ENCODE results near the gene RIPK4.

The RIPK4 gene

GRCh38 chr21:41769111-41769510, 2.3 kb upstream of the RIPK4 start:
- no peak overlapping the region for H2AK5ac ChIP-seq (ENCODE audit: low read depth, low read length)
- H3K4ac ChIP-seq (ENCODE audit: low read length): no peak overlapping the region
- H4K91ac ChIP-seq (ENCODE audit: low read depth, low read length, poor library complexity): no peak overlapping the region
- no peak overlapping the region for H2BK5ac ChIP-seq (ENCODE audit: low read length)
- no peak overlapping the region for H2BK12ac ChIP-seq (ENCODE audit: low read length)
- H3K14ac ChIP-seq (ENCODE audit: low read length): no peak overlapping the region
- H4K8ac ChIP-seq (ENCODE audit: low read depth, low read length): no peak overlapping the region
- H3K27me3 ChIP-seq (ENCODE audit: control insufficient read depth in 3 of 3, insufficient read depth in 3 of 3, low read depth in 1 of 3, low read length in 3 of 3): peaks cover 22 to 93% (median 68%) of the 10 kb centered on the region in 3 experiments
- DNase-seq (ENCODE audit: low spot score): no peak
- H3K23ac ChIP-seq (ENCODE audit: low read depth, low read length, poor library complexity): no peak overlapping the region
- H2AFZ ChIP-seq (ENCODE audit: low read length): no peak overlapping the region
- H3K79me1 ChIP-seq (ENCODE audit: low read depth, low read length): no peaks in the 10 kb centered on the region
- peaks cover 5 to 20% of the 10 kb centered on the region in 2 donors for H3K4me1 ChIP-seq (ENCODE audit: control insufficient read depth in 2 of 2, insufficient read depth in 1 of 2, low read depth in 1 of 2, low read length in 2 of 2)
- H3K4me2 ChIP-seq (ENCODE audit: insufficient read depth, low read length, poor library complexity, severe bottlenecking): no peak overlapping the region
- H3K36me3 ChIP-seq (replicated peaks in 1 of 2; ENCODE audit: control insufficient read depth in 2 of 2, insufficient read depth in 2 of 2, low read length in 2 of 2): no peaks in the 10 kb centered on the region
- H3K9ac ChIP-seq (ENCODE audit: low read depth, low read length, poor library complexity): no peak overlapping the region
- no peak overlapping the region for H3K4me3 ChIP-seq (ENCODE audit: low read length in 2 of 2)
- H2BK15ac ChIP-seq (ENCODE audit: low read length): no peak overlapping the region
- H3K9me3 ChIP-seq (replicated peaks in 1 of 2; ENCODE audit: control insufficient read depth in 2 of 2, insufficient read depth in 1 of 2, low read depth in 1 of 2, low read length in 2 of 2): peaks cover 0 to 3% of the 10 kb centered on the region in 2 donors
- no CpG with 5 or more reads among the region's 10 CpGs for WGBS, 2 donors (ENCODE audit: extremely low coverage in 2 of 2, insufficient read length in 2 of 2, insufficient replicate concordance in 1 of 2)
- H3K27ac ChIP-seq (replicated peaks; ENCODE audit: low read length): no peak overlapping the region
- H3K18ac ChIP-seq (ENCODE audit: low read length): no peak overlapping the region
- H2BK120ac ChIP-seq (ENCODE audit: low read depth, low read length): no peak overlapping the region

- H3K27ac ChIP-seq (replicated peaks; ENCODE audit: low read length): no peak overlapping the region
- H3K23ac ChIP-seq (ENCODE audit: low read depth, low read length, poor library complexity): no peak overlapping the region
- no peak overlapping the region for H3K4me3 ChIP-seq (ENCODE audit: low read length in 2 of 2)
Observed at GRCh38 chr21:41768437-41769042, 1.7 kb upstream of the RIPK4 start.

DNA sequence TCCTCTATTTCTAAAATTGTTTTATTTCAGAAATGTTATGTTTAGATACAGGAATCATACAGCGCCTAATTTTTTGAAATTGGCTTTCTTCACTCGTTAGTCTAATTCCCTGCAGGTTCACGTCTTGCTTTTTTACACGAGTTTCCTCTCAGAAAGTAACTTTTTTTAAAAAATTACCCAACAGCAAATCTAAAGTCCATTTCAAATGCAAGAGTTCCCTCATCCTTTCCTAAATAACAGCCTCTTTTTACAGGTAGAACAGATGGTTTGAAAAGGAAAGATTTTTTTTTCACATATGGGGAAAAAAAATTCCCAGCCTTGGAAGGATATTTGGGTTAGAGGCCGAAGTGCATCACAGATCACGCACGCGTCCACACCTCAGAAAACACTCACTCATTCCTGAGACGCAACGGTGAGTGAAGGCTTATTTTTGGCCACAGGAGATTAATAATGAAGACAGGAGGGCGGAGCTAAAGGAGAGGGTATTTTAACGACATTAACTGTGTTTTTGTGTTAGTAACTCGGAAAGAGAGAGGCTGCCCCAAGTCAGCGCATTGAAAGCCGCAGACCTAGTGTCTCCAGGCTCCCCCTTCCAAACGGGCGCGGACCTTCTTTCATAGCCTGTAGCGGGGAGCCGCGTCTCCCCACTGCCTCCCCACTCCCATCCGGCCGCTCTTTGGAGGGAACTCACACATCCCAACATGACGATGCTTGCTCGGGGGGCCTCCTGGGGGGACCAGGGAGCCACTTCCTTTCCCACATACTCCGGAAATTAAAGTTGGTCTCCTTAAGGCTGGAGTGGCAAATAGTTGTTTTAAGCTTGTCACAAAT, 969 bp upstream of the RIPK4 start:
- Histone ChIP-seq H3K14ac (ENCODE audit: low read length) (no peak overlapping the region), H3K79me1 (ENCODE audit: low read depth, low read length) (no peaks in the 10 kb centered on the region), H2BK15ac (ENCODE audit: low read length) (no peak overlapping the region), H2BK5ac (ENCODE audit: low read length) (no peak overlapping the region), H3K4me3 (ENCODE audit: low read length in 2 of 2) (no peak overlapping the region), H2AFZ (ENCODE audit: low read length) (no peak overlapping the region), H3K36me3 (replicated peaks in 1 of 2; ENCODE audit: control insufficient read depth in 2 of 2, insufficient read depth in 2 of 2, low read length in 2 of 2) (no peaks in the 10 kb centered on the region), H3K9me3 (replicated peaks in 1 of 2; ENCODE audit: control insufficient read depth in 2 of 2, insufficient read depth in 1 of 2, low read depth in 1 of 2, low read length in 2 of 2) (peaks cover 0 to 3% of the 10 kb centered on the region in 2 donors), H3K23ac (ENCODE audit: low read depth, low read length, poor library complexity) (no peak overlapping the region), H3K9ac (ENCODE audit: low read depth, low read length, poor library complexity) (no peak overlapping the region), H4K91ac (ENCODE audit: low read depth, low read length, poor library complexity) (no peak overlapping the region), H3K4me1 (ENCODE audit: control insufficient read depth in 2 of 2, insufficient read depth in 1 of 2, low read depth in 1 of 2, low read length in 2 of 2) (peaks cover 8 to 26% of the 10 kb centered on the region in 2 donors), H3K4ac (ENCODE audit: low read length) (no peak overlapping the region), H3K4me2 (ENCODE audit: insufficient read depth, low read length, poor library complexity, severe bottlenecking) (no peak overlapping the region), H3K27me3 (ENCODE audit: control insufficient read depth in 3 of 3, insufficient read depth in 3 of 3, low read depth in 1 of 3, low read length in 3 of 3) (peaks cover 25 to 100% (median 81%) of the 10 kb centered on the region in 3 experiments), H3K18ac (ENCODE audit: low read length) (no peak overlapping the region), H4K8ac (ENCODE audit: low read depth, low read length) (no peak overlapping the region), H3K27ac (replicated peaks; ENCODE audit: low read length) (no peak overlapping the region), H2BK12ac (ENCODE audit: low read length) (no peak overlapping the region), H2BK120ac (ENCODE audit: low read depth, low read length) (no peak overlapping the region), H2AK5ac (ENCODE audit: low read depth, low read length) (no peak overlapping the region)
- no peak for DNase-seq (ENCODE audit: low spot score)
- no CpG with 5 or more reads among the region's 26 CpGs for WGBS, 2 donors (ENCODE audit: extremely low coverage in 2 of 2, insufficient read length in 2 of 2, insufficient replicate concordance in 1 of 2)

More at GRCh38 chr21:41768437-41769042, 1.7 kb upstream of the RIPK4 start:
- no peak overlapping the region for H2AK5ac ChIP-seq (ENCODE audit: low read depth, low read length)
- no peak overlapping the region for H3K9ac ChIP-seq (ENCODE audit: low read depth, low read length, poor library complexity)
- H4K91ac ChIP-seq (ENCODE audit: low read depth, low read length, poor library complexity): no peak overlapping the region
- no peak overlapping the region for H2AFZ ChIP-seq (ENCODE audit: low read length)
- WGBS, 2 donors (ENCODE audit: extremely low coverage in 2 of 2, insufficient read length in 2 of 2, insufficient replicate concordance in 1 of 2): 100% methylated on average over 1 of the region's 17 CpGs; no CpG with 5 or more reads in 1 of the 2 donors
- H2BK120ac ChIP-seq (ENCODE audit: low read depth, low read length): no peak overlapping the region
- H2BK15ac ChIP-seq (ENCODE audit: low read length): no peak overlapping the region
- no peak for DNase-seq (ENCODE audit: low spot score)
- no peaks in the 10 kb centered on the region for H3K36me3 ChIP-seq (replicated peaks in 1 of 2; ENCODE audit: control insufficient read depth in 2 of 2, insufficient read depth in 2 of 2, low read length in 2 of 2)
- H3K4me1 ChIP-seq (ENCODE audit: control insufficient read depth in 2 of 2, insufficient read depth in 1 of 2, low read depth in 1 of 2, low read length in 2 of 2): peaks cover 5 to 20% of the 10 kb centered on the region in 2 donors
- H3K14ac ChIP-seq (ENCODE audit: low read length): no peak overlapping the region
- peaks cover 0 to 3% of the 10 kb centered on the region in 2 donors for H3K9me3 ChIP-seq (replicated peaks in 1 of 2; ENCODE audit: control insufficient read depth in 2 of 2, insufficient read depth in 1 of 2, low read depth in 1 of 2, low read length in 2 of 2)
- no peak overlapping the region for H2BK12ac ChIP-seq (ENCODE audit: low read length)
- no peak overlapping the region for H4K8ac ChIP-seq (ENCODE audit: low read depth, low read length)
- no peak overlapping the region for H3K4ac ChIP-seq (ENCODE audit: low read length)
- H3K4me2 ChIP-seq (ENCODE audit: insufficient read depth, low read length, poor library complexity, severe bottlenecking): no peak overlapping the region
- peaks cover 24 to 99% (median 74%) of the 10 kb centered on the region in 3 experiments for H3K27me3 ChIP-seq (ENCODE audit: control insufficient read depth in 3 of 3, insufficient read depth in 3 of 3, low read depth in 1 of 3, low read length in 3 of 3)
- no peak overlapping the region for H2BK5ac ChIP-seq (ENCODE audit: low read length)
- H3K79me1 ChIP-seq (ENCODE audit: low read depth, low read length): no peaks in the 10 kb centered on the region
- H3K18ac ChIP-seq (ENCODE audit: low read length): no peak overlapping the region
